IMR-90 (cell line): ENCODE measurements around the gene B2M. TPM values are rescaled to one million over a fixed set of nuclear protein-coding genes. Genes with fewer than 3 reads are reported as not detected.

Experiments used
- ATAC-seq: fragments of 200-7000 bp; cut with Tn5 transposase; 2 replicates; pipeline ENCODE4 v1.9.1; 2020; ENCODE audit warnings: low read depth, mild to moderate bottlenecking, moderate library complexity
- BruUV-seq: library from RNA; stranded (reverse); fragments of 400-500 nt; replicated peaks from 2 replicates; lab custom pipeline; 2021; lab: Mats Ljungman, UMichigan
- CTCF ChIA-PET: fragments of 300-600 bp; formaldehyde crosslinking; extraction: SDS; loops from one replicate; lab custom pipeline; 2021; ENCODE audit warnings: antibody characterized with exemption; lab: Yijun Ruan, JAX
- POLR2A ChIA-PET: fragments of 300-600 bp; sonication (Branson Sonifier 250); formaldehyde crosslinking; loops from one replicate; lab custom pipeline; 2022; ENCODE audit warnings: antibody characterized with exemption; ENCODE audit not compliant: unreplicated experiment; lab: Charles Lee
- DNase-seq: peaks from one replicate; pipeline ENCODE4 v3.0.0; 2013
- H2AFZ ChIP-seq: replicated peaks from 2 replicates; pipeline ENCODE3; 2013; ENCODE audit warnings: low read length, mild to moderate bottlenecking; ENCODE audit not compliant: poor library complexity
- H2AK5ac ChIP-seq: 2 replicates; pipeline ENCODE4 v1.6.1; 2013; ENCODE audit warnings: low read depth, low read length, inconsistent platforms
- H2AK9ac ChIP-seq: replicated peaks from 2 replicates; pipeline ENCODE3; 2013; ENCODE audit warnings: mild to moderate bottlenecking, low read depth, low read length, moderate library complexity; ENCODE audit not compliant: poor library complexity
- H2BK120ac ChIP-seq: 2 replicates; pipeline ENCODE4 v1.6.1; 2013; ENCODE audit warnings: low read depth, low read length, inconsistent platforms
- H2BK15ac ChIP-seq: 3 replicates; pipeline ENCODE4 v1.6.1; 2013; ENCODE audit warnings: low read depth, low read length, inconsistent platforms
- H2BK20ac ChIP-seq: 2 replicates; pipeline ENCODE4 v1.6.1; 2013; ENCODE audit warnings: low read depth, mild to moderate bottlenecking, inconsistent platforms, low read length, moderate library complexity
- H2BK5ac ChIP-seq: 2 replicates; pipeline ENCODE4 v1.6.1; 2013; ENCODE audit warnings: mild to moderate bottlenecking, low read depth, low read length, inconsistent platforms; ENCODE audit not compliant: poor library complexity, severe bottlenecking
- H3K14ac ChIP-seq: replicated peaks from 2 replicates; pipeline ENCODE4 v1.6.1; 2013; ENCODE audit warnings: low read depth, low read length, inconsistent platforms
- H3K18ac ChIP-seq: 2 replicates; pipeline ENCODE4 v1.6.1; 2013; ENCODE audit warnings: low read depth, low read length, control low read depth
- H3K23ac ChIP-seq: 2 replicates; pipeline ENCODE4 v1.6.1; 2013; ENCODE audit warnings: low read depth, low read length, inconsistent platforms
- H3K27ac ChIP-seq: 2 replicates; pipeline ENCODE4 v1.5.1; 2013; ENCODE audit warnings: mild to moderate bottlenecking, control low read depth, low read length; ENCODE audit not compliant: insufficient read depth
- H3K27me3 ChIP-seq: 2 replicates; pipeline ENCODE4 v1.6.1; 2013; ENCODE audit warnings: low read length; ENCODE audit not compliant: control insufficient read depth, insufficient read depth
- H3K36me3 ChIP-seq: 2 replicates; pipeline ENCODE4 v1.6.1; 2013; ENCODE audit warnings: low read length, mixed read lengths; ENCODE audit not compliant: control insufficient read depth, insufficient read depth
- H3K4ac ChIP-seq: 2 replicates; pipeline ENCODE4 v1.6.1; 2013; ENCODE audit warnings: low read depth, low read length, inconsistent platforms
- H3K4me1 ChIP-seq: 2 replicates; pipeline ENCODE4 v1.6.1; 2013; ENCODE audit warnings: low read length, mixed read lengths; ENCODE audit not compliant: control insufficient read depth, insufficient read depth
- H3K4me2 ChIP-seq: 2 replicates; pipeline ENCODE4 v1.6.1; 2013; ENCODE audit warnings: low read depth, mild to moderate bottlenecking, control low read depth, low read length, moderate library complexity
- H3K4me3 ChIP-seq: 2 replicates; pipeline ENCODE4 v1.5.1; 2013; ENCODE audit warnings: low read depth, mild to moderate bottlenecking, control low read depth, low read length, moderate library complexity; ENCODE audit not compliant: insufficient read depth
- H3K56ac ChIP-seq: 2 replicates; pipeline ENCODE4 v1.6.1; 2013; ENCODE audit warnings: low read length, inconsistent platforms; ENCODE audit not compliant: insufficient read depth; ENCODE audit errors: extremely low read depth
- H3K79me1 ChIP-seq, 2 experiments: 2 replicates each; pipeline ENCODE4 v1.6.1; 2013; ENCODE audit warnings: low read length in 2 of 2, inconsistent platforms in 1 of 2, low read depth in 1 of 2
- H3K9ac ChIP-seq: 2 replicates; pipeline ENCODE4 v1.6.1; 2013; ENCODE audit warnings: low read depth, low read length, control low read depth
- H3K9me1 ChIP-seq: 2 replicates; pipeline ENCODE4 v1.6.1; 2013; ENCODE audit warnings: low read length, inconsistent platforms; ENCODE audit not compliant: insufficient read depth
- H3K9me3 ChIP-seq: 2 replicates; pipeline ENCODE4 v1.6.1; 2013; ENCODE audit warnings: low read length; ENCODE audit not compliant: control insufficient read depth, insufficient read depth
- H4K20me1 ChIP-seq: 2 replicates; pipeline ENCODE4 v1.6.1; 2013; ENCODE audit warnings: low read length, inconsistent platforms; ENCODE audit not compliant: insufficient read depth
- H4K5ac ChIP-seq: 2 replicates; pipeline ENCODE4 v1.6.1; 2013; ENCODE audit warnings: mild to moderate bottlenecking, low read depth, low read length, control low read depth
- H4K8ac ChIP-seq, 2 experiments: 2 replicates each; pipeline ENCODE4 v1.6.1; 2013; ENCODE audit warnings: low read depth in 2 of 2, low read length in 2 of 2, control low read depth in 1 of 2, inconsistent platforms in 1 of 2
- H4K91ac ChIP-seq: 2 replicates; pipeline ENCODE4 v1.6.1; 2013; ENCODE audit warnings: low read depth, low read length, inconsistent platforms; ENCODE audit not compliant: insufficient read depth
- CHD1 ChIP-seq: IDR thresholded peaks from 2 replicates; pipeline ENCODE4 v1.6.1; 2012; ENCODE audit warnings: low read depth, low read length, improper control_type of control experiment
- FOS ChIP-seq: fragments of 150-350 bp; IDR thresholded peaks from 2 replicates; pipeline ENCODE4 v1.6.1; 2016; ENCODE audit warnings: low read depth, low read length
- MAFK ChIP-seq: IDR thresholded peaks from 2 replicates; pipeline ENCODE4 v1.6.1; 2012; ENCODE audit warnings: low read depth, low read length, improper control_type of control experiment
- MAZ ChIP-seq: IDR thresholded peaks from 2 replicates; pipeline ENCODE4 v1.6.1; 2012; ENCODE audit warnings: low read depth, mild to moderate bottlenecking, low read length, improper control_type of control experiment, moderate library complexity, borderline replicate concordance
- MXI1 ChIP-seq: IDR thresholded peaks from 2 replicates; pipeline ENCODE4 v1.6.1; 2012; ENCODE audit warnings: low read depth, mild to moderate bottlenecking, low read length, moderate library complexity, borderline replicate concordance
- NFE2L2 ChIP-seq: fragments of 150-350 bp; IDR thresholded peaks from 2 replicates; pipeline ENCODE4 v1.6.1; 2016; ENCODE audit warnings: low read depth, mild to moderate bottlenecking, low read length
- POLR2A ChIP-seq: IDR thresholded peaks from 2 replicates; pipeline ENCODE4 v1.6.1; 2012; ENCODE audit warnings: mild to moderate bottlenecking, low read depth, low read length
- RCOR1 ChIP-seq: IDR thresholded peaks from 2 replicates; pipeline ENCODE4 v1.6.1; 2012; ENCODE audit warnings: mild to moderate bottlenecking, low read length, improper control_type of control experiment; ENCODE audit not compliant: insufficient replicate concordance
- RFX5 ChIP-seq: IDR thresholded peaks from 2 replicates; pipeline ENCODE4 v1.8.0; 2012; ENCODE audit warnings: low read depth, mild to moderate bottlenecking, low read length, moderate library complexity
- SMC3 ChIP-seq: fragments of 150-350 bp; IDR thresholded peaks from 2 replicates; pipeline ENCODE4 v1.6.1; 2016; ENCODE audit warnings: low read depth, mild to moderate bottlenecking, antibody characterized with exemption, low read length, moderate library complexity
- WGBS, 2 experiments: methylation state at CpG; one replicate each; pipeline versions ENCODE4 v1.1.5 to v1.1.7; 2013; ENCODE audit warnings: missing lambda C conversion rate in 2 of 2; ENCODE audit not compliant: insufficient read length in 1 of 2; ENCODE audit errors: extremely low coverage in 2 of 2; 5-methylcytosine and 5-hydroxymethylcytosine counted together
- dilution Hi-C: fragments of 300-500 bp; cut with HindIII; formaldehyde crosslinking; loops from one replicate; pipeline ENCODE4 v1.14.3; 2018; ENCODE audit warnings: low sequenced_read_pairs; ENCODE audit not compliant: unreplicated experiment
- in situ Hi-C: fragments of 300-500 bp; cut with MboI; formaldehyde crosslinking; loops from 3 replicates; pipeline ENCODE4 v1.14.3; 2019; ENCODE audit warnings: low sequenced_read_pairs, inconsistent platforms, mixed read lengths
- intact Hi-C: fragments of 100-400 bp; cut with micrococcal nuclease; formaldehyde crosslinking; loops from 2 replicates; pipeline ENCODE4 v1.10.0; 2022
- polyA plus RNA-seq, 3 experiments: library from polyadenylated mRNA; depleted of rRNA; stranded (reverse); fragments of >200 nt; gene quantifications; 2 replicates each; pipeline ENCODE4 v1.2.3, GENCODE V29; 2012; ENCODE audit warnings: low replicate concordance in 1 of 3
- total RNA-seq: library from RNA; depleted of rRNA; stranded (reverse); fragments of >200 nt; gene quantifications from 2 replicates; pipeline ENCODE4 v1.2.3, GENCODE V29; 2012

The B2M gene
- total and polyA plus RNA-seq, 2 of the 4 experiments (the other 2 are of a cell fraction), result 895 to 3,394 TPM

GRCh38 chr15:44668921-44669320 lies 42.4 kb upstream of the B2M start:
- no TSS peak for BruUV-seq
- no peak for DNase-seq
- H3K9ac ChIP-seq, result no peak overlapping the region
- H3K14ac ChIP-seq, result no peak overlapping the region
- H3K9me3 ChIP-seq, result no peaks in the 10 kb centered on the region
- H3K9me1 ChIP-seq, result 0 out of 2 replicates have a peak, but pooled peaks cover 3% of the 10 kb centered on the region
- no peak overlapping the region for H2BK20ac ChIP-seq
- no peak overlapping the region for H2AK9ac ChIP-seq
- intact Hi-C loops (loop anchor here (5.0 kb wide), 1 partner anchor 33 kb away; no protein-coding TSS in a partner anchor), dilution Hi-C loops (no loop called here), in situ Hi-C loops (loop anchor here (5.0 kb wide), 1 partner anchor 68 kb away; the partner anchor contains the start of gene TRIM69)
- no peaks in the 10 kb centered on the region for H3K4me1 ChIP-seq
- H3K27me3 ChIP-seq, result peaks cover 18% of the 10 kb centered on the region
- no peak overlapping the region for H4K5ac ChIP-seq
- no peak overlapping the region for H4K8ac ChIP-seq
- H3K56ac ChIP-seq, result no peak overlapping the region
- no peak overlapping the region for H3K4me2 ChIP-seq
- H3K27ac ChIP-seq, result no peak overlapping the region
- TF ChIP-seq MAFK (no peak), SMC3 (no peak), FOS (no peak), CHD1 (no peak), RCOR1 (no peak), RFX5 (no peak), POLR2A (no peak), MAZ (no peak), MXI1 (no peak), NFE2L2 (no peak)
- no peak overlapping the region for H2AK5ac ChIP-seq
- no peak overlapping the region for H3K18ac ChIP-seq
- H2BK5ac ChIP-seq, result no peak overlapping the region
- ChIA-PET POLR2A (no interaction called here), CTCF (no interaction called here)
- H3K23ac ChIP-seq, result no peak overlapping the region
- H3K36me3 ChIP-seq, result no peaks in the 10 kb centered on the region
- H4K91ac ChIP-seq, result no peak overlapping the region
- WGBS, 2 experiments, result no CpG with 5 or more reads among the region's 2 CpGs
- no peak overlapping the region for H2BK15ac ChIP-seq
- no peak overlapping the region for H3K4me3 ChIP-seq
- no peak overlapping the region for H3K4ac ChIP-seq
- no peaks in the 10 kb centered on the region for H4K20me1 ChIP-seq
- no peak for ATAC-seq
- H2BK120ac ChIP-seq, result no peak overlapping the region
- H2AFZ ChIP-seq, result no peak overlapping the region
- H3K79me1 ChIP-seq, result no peaks in the 10 kb centered on the region; a peak in 1 of 4 replicates
